GM23248 (cell line): ENCODE measurements around the gene EPHB6. TPM values are rescaled to one million over a fixed set of nuclear protein-coding genes. Genes with fewer than 3 reads are reported as not detected.

Source experiments
- DNase-seq: peaks from one replicate; pipeline ENCODE4 v3.0.0-alpha.2; 2015
- H2AFZ ChIP-seq: fragments of 200-600 bp; sonication (generic); 2 replicates; pipeline ENCODE4 v1.6.1; 2016; ENCODE audit warnings: antibody characterized with exemption
- H3F3A ChIP-seq: fragments of 200-600 bp; sonication (generic); 2 replicates; pipeline ENCODE4 v1.6.1; 2016; ENCODE audit warnings: mild to moderate bottlenecking, antibody characterized with exemption, mixed run types; ENCODE audit not compliant: insufficient read depth
- H3K27ac ChIP-seq: fragments of 200-600 bp; sonication (generic); 2 replicates; pipeline ENCODE4 v1.5.1; 2016; ENCODE audit warnings: mild to moderate bottlenecking
- H3K27me3 ChIP-seq: fragments of 200-600 bp; sonication (generic); replicated peaks from 2 replicates; pipeline ENCODE4 v1.6.1; 2016; ENCODE audit warnings: mild to moderate bottlenecking; ENCODE audit not compliant: insufficient read depth
- H3K36me3 ChIP-seq: fragments of 200-600 bp; sonication (generic); 2 replicates; pipeline ENCODE4 v1.6.1; 2016; ENCODE audit warnings: low read depth, mild to moderate bottlenecking
- H3K4me1 ChIP-seq: fragments of 200-600 bp; sonication (generic); 2 replicates; pipeline ENCODE4 v1.6.1; 2016; ENCODE audit warnings: mild to moderate bottlenecking; ENCODE audit not compliant: insufficient read depth
- H3K4me2 ChIP-seq: fragments of 200-600 bp; sonication (generic); one replicate; pipeline ENCODE4 v1.6.1; 2016; ENCODE audit warnings: mild to moderate bottlenecking; ENCODE audit not compliant: unreplicated experiment
- H3K4me3 ChIP-seq: fragments of 200-600 bp; sonication (generic); 2 replicates; pipeline ENCODE4 v1.5.1; 2016; ENCODE audit warnings: mild to moderate bottlenecking
- H3K79me2 ChIP-seq: fragments of 200-600 bp; sonication (generic); 2 replicates; pipeline ENCODE4 v1.6.1; 2016; ENCODE audit warnings: mild to moderate bottlenecking; ENCODE audit not compliant: insufficient read depth
- H3K9ac ChIP-seq: fragments of 200-600 bp; sonication (generic); 2 replicates; pipeline ENCODE4 v1.6.1; 2016; ENCODE audit warnings: mild to moderate bottlenecking
- H3K9me2 ChIP-seq: fragments of 200-600 bp; sonication (generic); 2 replicates; pipeline ENCODE4 v1.6.1; 2016; ENCODE audit warnings: mixed run types, mild to moderate bottlenecking, moderate library complexity; ENCODE audit not compliant: insufficient read depth
- H3K9me3 ChIP-seq: fragments of 200-600 bp; sonication (generic); one replicate; pipeline ENCODE4 v1.6.1; 2017; ENCODE audit warnings: low read depth
- H4K20me1 ChIP-seq: fragments of 200-600 bp; sonication (generic); 2 replicates; pipeline ENCODE4 v1.6.0; 2016; ENCODE audit not compliant: insufficient read depth
- EZH2 ChIP-seq: fragments of 200-600 bp; sonication (generic); IDR thresholded peaks from 2 replicates; pipeline ENCODE4 v1.6.1; 2018; ENCODE audit warnings: antibody characterized with exemption, mild to moderate bottlenecking; ENCODE audit not compliant: insufficient read depth, poor library complexity, severe bottlenecking
- EZH2phosphoT487 ChIP-seq: fragments of 200-600 bp; sonication (generic); IDR thresholded peaks from 2 replicates; pipeline ENCODE4 v1.6.1; 2018; ENCODE audit warnings: antibody characterized with exemption, moderate library complexity, mild to moderate bottlenecking, low read depth; ENCODE audit not compliant: insufficient read depth
- WGBS, 2 experiments: methylation state at CpG; one replicate each; pipeline ENCODE4 v1.1.6; 2015 to 2017; ENCODE audit warnings: low lambda C conversion rate in 2 of 2, low coverage in 1 of 2; ENCODE audit errors: missing lambda C conversion rate in 2 of 2; 5-methylcytosine and 5-hydroxymethylcytosine counted together
- in situ Hi-C: fragments of 300-500 bp; cut with MboI; formaldehyde crosslinking; loops from 2 replicates; pipeline ENCODE4 v1.15.0; 2020
- polyA plus RNA-seq: library from polyadenylated mRNA; unstranded; fragments of >200 nt; fragmentation: Nextera tagmentation; extraction: Ambion mirVana; gene quantifications from 2 replicates; pipeline ENCODE4 v1.2.1, GENCODE V29; 2016
- total RNA-seq: library from RNA; depleted of rRNA; stranded (reverse); fragments of >200 nt; shearing (Covaris generic); gene quantifications from 2 replicates; pipeline ENCODE4 v1.2.3, GENCODE V29; 2014

The EPHB6 gene
- total and polyA plus RNA-seq, 2 experiments from 2014 or later: 0.11 to 1.2 TPM

GRCh38 chr7:142898377-142899170 is 43.7 kb downstream of the EPHB6 start:
- H3K4me1 ChIP-seq: no peaks in the 10 kb centered on the region
- no peaks in the 10 kb centered on the region for H4K20me1 ChIP-seq
- 28 to 29% methylated on average over 3 of the region's 3 CpGs for WGBS, 2 experiments
- no peak overlapping the region for H3K4me3 ChIP-seq
- no peak overlapping the region for H3K27ac ChIP-seq
- TF ChIP-seq EZH2phosphoT487 (no peak), EZH2 (no peak)
- no peak overlapping the region for H2AFZ ChIP-seq
- in situ Hi-C loops: no loop called here
- no peaks in the 10 kb centered on the region for H3K9me3 ChIP-seq
- no peaks in the 10 kb centered on the region for H3K79me2 ChIP-seq
- no peaks in the 10 kb centered on the region for H3K36me3 ChIP-seq
- DNase-seq: no peak
- peaks cover 7% of the 10 kb centered on the region for H3K27me3 ChIP-seq
- H3K4me2 ChIP-seq: no peak overlapping the region
- H3F3A ChIP-seq: no peaks in the 10 kb centered on the region
- H3K9me2 ChIP-seq: no peaks in the 10 kb centered on the region
- H3K9ac ChIP-seq: no peak overlapping the region

GRCh38 chr7:142899661-142900060 is 44.8 kb downstream of the EPHB6 start:
- no peaks in the 10 kb centered on the region for H3K79me2 ChIP-seq
- in situ Hi-C loops: no loop called here
- no peaks in the 10 kb centered on the region for H4K20me1 ChIP-seq
- H3K4me2 ChIP-seq: no peak overlapping the region
- H3K9me2 ChIP-seq: no peaks in the 10 kb centered on the region
- no peak overlapping the region for H2AFZ ChIP-seq
- no peaks in the 10 kb centered on the region for H3F3A ChIP-seq
- WGBS, 2 experiments: 4 to 15% methylated on average over 3 of the region's 3 CpGs
- H3K4me3 ChIP-seq: no peak overlapping the region
- DNase-seq: no peak
- no peak overlapping the region for H3K27ac ChIP-seq
- H3K9me3 ChIP-seq: peaks cover 2% of the 10 kb centered on the region
- no peaks in the 10 kb centered on the region for H3K4me1 ChIP-seq
- H3K36me3 ChIP-seq: no peaks in the 10 kb centered on the region
- H3K9ac ChIP-seq: no peak overlapping the region
- no peak for TF ChIP-seq EZH2phosphoT487
- TF ChIP-seq EZH2: no peak
- peaks cover 7% of the 10 kb centered on the region for H3K27me3 ChIP-seq

- H2AFZ ChIP-seq: no peak overlapping the region
- H3K9me2 ChIP-seq: no peaks in the 10 kb centered on the region
- 52% methylated on average over 15 of the region's 15 CpGs for WGBS, 2 experiments
- H3K4me1 ChIP-seq: no peaks in the 10 kb centered on the region
- no peaks in the 10 kb centered on the region for H3F3A ChIP-seq
- H3K9ac ChIP-seq: no peak overlapping the region
- in situ Hi-C loops: no loop called here
- no peak for DNase-seq
- no peak overlapping the region for H3K4me3 ChIP-seq
- no peaks in the 10 kb centered on the region for H3K27me3 ChIP-seq
- no peak overlapping the region for H3K27ac ChIP-seq
- H3K9me3 ChIP-seq: peaks cover 2% of the 10 kb centered on the region
- H3K79me2 ChIP-seq: no peaks in the 10 kb centered on the region
- TF ChIP-seq EZH2phosphoT487 (no peak), EZH2 (no peak)
- H3K36me3 ChIP-seq: no peaks in the 10 kb centered on the region
- H3K4me2 ChIP-seq: no peak overlapping the region
- no peaks in the 10 kb centered on the region for H4K20me1 ChIP-seq
These were observed 46.8 kb downstream of the EPHB6 start for GRCh38 chr7:142901426-142902259.

- Histone ChIP-seq H2AFZ (no peak overlapping the region), H3K9me3 (peaks cover 2% of the 10 kb centered on the region), H3K4me1 (no peaks in the 10 kb centered on the region), H3K27ac (no peak overlapping the region), H3F3A (no peaks in the 10 kb centered on the region), H3K9me2 (no peaks in the 10 kb centered on the region), H4K20me1 (no peaks in the 10 kb centered on the region), H3K4me2 (no peak overlapping the region), H3K79me2 (no peaks in the 10 kb centered on the region), H3K36me3 (no peaks in the 10 kb centered on the region), H3K27me3 (no peaks in the 10 kb centered on the region), H3K9ac (no peak overlapping the region), H3K4me3 (no peak overlapping the region)
- no peak for DNase-seq
- no peak for TF ChIP-seq EZH2phosphoT487
- no peak for TF ChIP-seq EZH2
- in situ Hi-C loops: no loop called here
These were observed 49.3 kb downstream of the EPHB6 start for GRCh38 chr7:142904128-142904527.
